GM18868 (cell line): ENCODE measurements around the gene CYP2J2.
"Not testable (repeated sequence)": the region's sequence is repeated elsewhere in the genome, so short reads cannot be mapped to it uniquely, and the experiment has no call there.

Source experiments
- ATAC-seq: cut with Tn5 transposase; IDR thresholded peaks from one replicate; pipeline ENCODE4 v1.9.1; 2021; ENCODE audit warnings: mild to moderate bottlenecking, moderate library complexity; ENCODE audit not compliant: unreplicated experiment

Gene CYP2J2, protein sequence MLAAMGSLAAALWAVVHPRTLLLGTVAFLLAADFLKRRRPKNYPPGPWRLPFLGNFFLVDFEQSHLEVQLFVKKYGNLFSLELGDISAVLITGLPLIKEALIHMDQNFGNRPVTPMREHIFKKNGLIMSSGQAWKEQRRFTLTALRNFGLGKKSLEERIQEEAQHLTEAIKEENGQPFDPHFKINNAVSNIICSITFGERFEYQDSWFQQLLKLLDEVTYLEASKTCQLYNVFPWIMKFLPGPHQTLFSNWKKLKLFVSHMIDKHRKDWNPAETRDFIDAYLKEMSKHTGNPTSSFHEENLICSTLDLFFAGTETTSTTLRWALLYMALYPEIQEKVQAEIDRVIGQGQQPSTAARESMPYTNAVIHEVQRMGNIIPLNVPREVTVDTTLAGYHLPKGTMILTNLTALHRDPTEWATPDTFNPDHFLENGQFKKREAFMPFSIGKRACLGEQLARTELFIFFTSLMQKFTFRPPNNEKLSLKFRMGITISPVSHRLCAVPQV

DNA sequence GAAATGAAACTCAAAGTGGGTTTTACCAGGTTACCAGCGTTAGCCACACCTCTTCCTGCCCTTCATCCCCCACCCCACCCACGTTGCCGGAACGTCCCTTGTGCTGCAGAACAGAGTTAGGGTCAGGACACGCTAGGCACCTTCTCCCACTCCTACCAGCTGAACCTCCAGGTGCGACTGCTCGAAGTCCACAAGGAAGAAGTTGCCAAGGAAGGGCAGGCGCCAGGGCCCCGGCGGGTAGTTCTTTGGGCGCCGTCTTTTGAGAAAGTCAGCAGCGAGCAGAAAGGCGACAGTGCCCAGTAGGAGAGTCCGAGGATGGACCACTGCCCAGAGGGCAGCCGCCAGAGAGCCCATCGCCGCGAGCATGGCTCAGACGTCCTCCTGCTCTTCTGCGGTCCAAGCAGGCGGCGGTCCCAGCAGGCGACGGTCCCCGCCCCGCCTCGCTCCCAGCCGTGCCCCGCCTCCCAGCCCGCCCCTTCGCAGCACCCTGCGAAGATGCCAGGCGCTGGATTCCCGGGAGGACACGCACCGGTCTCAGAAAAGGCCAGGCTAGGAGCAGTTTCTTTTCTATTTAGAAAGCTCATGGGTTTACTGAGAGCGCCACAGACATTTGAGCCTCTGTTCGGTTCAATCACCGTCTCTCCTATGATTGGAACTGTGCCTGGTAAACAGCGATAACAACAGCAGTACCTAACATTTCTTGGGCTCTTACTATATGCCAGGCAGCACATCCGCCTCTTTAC, at the start of gene CYP2J2:
Gene CYP2J2 (minus strand): TSS at position 393 of the 743 bp plus-strand sequence. CDS start 27 bp downstream, at position 366.
- peak; percentile 73 for ATAC-seq

DNA sequence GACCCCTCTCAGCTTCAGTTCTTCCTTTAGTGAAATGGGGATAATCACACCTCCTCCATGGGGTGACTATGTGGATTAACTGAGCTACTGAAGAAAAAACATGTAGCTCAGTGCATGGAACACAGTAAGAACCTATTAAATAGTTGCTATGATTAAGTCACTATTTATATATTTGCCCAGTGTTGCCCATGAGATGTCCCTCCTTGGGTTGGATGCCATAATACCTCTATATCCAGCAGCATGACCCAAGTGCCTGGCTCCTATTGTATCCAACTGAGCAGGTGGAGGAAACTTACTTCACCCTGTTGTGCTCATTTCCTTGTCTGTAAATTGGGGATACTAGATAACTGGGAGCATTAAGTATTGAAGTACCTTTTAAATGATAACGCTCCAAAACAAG, 47.1 kb upstream of the CYP2J2 start:
- no peak for ATAC-seq

DNA sequence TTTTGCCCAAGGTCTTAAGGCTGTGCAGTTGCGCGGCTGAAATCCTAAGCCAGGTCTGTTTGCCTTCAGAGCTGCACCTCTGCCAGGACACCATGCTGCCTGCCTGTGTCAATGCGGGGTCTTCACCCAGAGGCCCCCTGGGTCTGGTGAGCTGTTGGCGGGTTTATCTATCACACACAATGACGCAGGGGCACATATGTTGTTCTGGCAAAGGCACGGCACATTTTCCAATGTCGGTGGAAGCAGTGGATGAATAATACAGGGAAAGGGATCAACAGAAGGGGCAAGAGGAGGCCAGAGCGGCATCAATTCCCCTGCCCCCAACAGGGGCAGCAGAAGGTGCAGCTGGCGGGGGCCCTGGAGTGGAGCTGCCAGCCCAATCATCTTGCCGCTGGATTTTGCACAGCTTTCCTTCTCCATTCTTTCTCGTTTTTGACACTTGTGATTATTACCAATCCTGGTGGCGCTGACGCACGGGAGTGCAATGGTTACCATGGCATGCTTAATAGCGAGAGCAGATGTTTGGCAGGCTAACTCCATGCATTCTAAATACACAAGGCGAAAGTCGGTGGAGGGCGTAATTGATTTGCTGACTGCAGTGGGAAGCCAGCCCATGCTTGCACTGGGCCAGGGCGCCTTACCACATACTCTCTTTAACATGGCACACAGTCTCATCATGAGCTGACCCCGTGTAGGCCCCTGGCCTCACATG, 45.8 kb upstream of the CYP2J2 start:
- ATAC-seq = no peak

- peak; percentile 77 for ATAC-seq
Measured at GRCh38 chr1:59971464-59971911, 44.9 kb upstream of the CYP2J2 start.

DNA sequence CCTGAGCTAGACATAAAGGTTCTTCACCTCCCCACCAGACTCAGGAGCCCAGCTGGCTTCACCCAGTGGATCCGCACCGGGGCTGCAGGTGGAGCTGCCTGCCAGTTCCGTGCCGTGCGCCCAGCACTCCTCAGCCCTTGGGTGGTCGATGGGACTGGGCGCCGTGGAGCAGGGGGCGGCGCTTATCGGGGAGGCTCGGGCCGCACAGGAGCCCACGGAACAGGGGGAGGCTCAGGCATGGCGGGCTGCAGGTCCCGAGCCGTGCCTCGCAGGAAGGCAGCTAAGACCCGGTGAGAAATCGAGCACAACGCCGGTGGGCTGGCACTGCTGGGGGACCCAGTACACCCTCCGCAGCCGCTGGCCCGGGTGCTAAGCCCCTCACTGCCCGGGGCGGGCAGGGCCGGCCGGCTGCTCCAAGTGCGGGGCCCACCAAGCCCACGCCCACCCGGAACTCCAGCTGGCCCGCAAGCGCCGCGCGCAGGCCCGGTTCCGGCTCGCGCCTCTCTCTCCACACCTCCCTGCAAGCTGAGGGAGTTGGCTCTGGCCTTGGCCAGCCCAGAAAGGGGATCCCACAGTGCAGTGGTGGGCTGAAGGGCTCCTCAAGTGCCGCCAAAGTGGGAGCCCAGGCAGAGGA, 43.1 kb upstream of the CYP2J2 start:
- not testable (repeated sequence) for ATAC-seq

- ATAC-seq = not testable (repeated sequence)
Measured at GRCh38 chr1:59968746-59969145, 42.2 kb upstream of the CYP2J2 start.

DNA sequence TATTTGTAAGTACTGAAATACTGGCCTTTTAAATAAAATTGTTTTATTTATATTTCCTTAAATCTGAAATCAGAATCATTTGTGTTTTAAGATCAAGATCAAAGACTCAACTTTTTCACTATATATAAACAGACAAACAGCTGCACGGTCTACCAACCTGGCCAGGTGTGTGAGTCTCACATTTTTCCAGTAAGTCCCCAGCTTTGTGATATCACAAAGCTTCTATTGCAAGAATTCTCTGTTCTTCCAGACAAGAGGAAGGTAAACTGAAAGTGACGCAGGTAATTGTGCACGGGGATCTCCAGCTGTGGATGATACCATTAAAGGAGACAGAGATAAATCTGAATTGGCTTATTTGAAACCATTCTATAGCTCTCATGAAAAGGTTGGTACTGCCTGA, 41.2 kb upstream of the CYP2J2 start:
- no peak for ATAC-seq

- no peak for ATAC-seq
Measured at GRCh38 chr1:59967141-59967697, 40.6 kb upstream of the CYP2J2 start.

DNA sequence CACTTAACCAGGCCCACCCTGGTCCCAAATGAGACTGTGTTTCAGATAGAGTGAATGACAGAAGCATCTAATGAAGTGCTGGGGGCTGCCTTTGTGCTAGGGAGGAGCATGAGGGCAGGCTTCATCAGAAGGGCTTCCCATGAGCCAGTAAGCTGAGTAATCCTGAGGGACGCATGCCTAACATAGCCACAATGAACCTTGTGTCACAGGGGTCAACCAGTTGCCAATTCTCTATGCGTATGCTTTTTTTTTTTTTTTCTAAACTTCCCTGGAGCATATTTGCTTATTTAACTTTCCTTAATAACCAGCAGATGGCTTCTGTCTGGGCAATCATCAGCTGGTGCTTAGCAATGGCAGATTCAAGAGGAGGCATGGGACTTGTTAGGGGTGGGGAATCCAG, 25.5 kb upstream of the CYP2J2 start:
- no peak for ATAC-seq

- no peak for ATAC-seq
Measured at GRCh38 chr1:59949648-59950047, 23.1 kb upstream of the CYP2J2 start.

DNA sequence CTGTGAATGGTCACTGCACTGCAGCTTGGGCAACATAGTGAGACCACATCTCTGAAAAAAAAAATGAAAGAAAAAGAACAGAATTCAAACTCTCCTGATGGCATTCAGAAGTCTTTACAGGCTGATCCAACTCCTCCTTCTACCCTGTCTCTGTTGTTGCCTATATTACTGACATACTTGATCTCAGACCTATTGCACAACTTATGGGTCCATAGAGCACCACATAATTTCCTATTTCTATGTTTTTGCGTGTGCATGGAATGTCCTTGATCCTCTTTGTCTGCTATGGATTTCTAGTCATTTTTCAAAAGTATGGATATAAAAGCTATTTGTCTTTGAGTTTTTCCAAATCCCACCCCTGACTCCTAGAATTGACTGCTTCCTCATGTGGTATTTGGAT, 22.4 kb upstream of the CYP2J2 start:
- ATAC-seq = no peak

DNA sequence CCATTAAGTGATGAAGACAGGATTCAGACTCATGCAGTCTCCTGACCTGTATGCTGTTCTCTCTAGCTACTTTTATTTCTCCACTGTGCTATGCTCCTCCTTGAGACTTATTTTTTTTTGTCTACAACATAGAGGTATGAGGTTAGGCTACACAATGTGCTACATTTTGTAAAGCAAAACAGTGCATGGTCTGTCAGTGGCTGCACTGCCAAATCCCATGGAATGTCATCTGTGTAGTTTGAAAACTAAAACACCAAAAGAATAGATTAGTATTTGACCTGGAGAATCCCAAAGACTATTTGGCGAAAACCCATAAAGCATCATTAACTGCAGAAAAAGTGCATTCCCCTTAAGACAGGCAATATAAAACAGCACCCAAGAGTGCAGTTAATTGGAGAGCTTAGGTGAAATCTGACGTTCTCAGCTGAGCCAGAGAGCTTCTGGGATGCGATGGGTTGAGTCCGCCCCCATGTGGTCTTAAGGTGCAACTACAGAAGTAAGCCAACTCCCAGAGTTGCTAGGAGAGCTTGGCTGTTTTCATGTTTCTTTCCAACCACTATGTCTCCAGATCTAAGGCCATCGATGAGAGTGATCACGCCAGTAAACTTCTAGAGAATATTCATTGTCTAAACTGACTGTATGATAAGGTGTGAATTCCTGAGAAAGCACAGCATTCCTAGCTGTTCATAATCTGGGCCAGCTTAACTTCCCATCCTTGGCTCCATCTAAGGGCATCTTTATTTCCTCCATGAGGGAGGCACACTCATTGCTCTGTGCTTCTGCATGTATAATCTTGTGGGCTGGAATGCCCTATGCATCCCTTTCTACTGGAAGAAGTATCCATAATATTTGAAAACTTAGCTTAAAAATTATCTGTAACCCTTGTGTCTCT, 20.7 kb upstream of the CYP2J2 start:
- peak; percentile 96 for ATAC-seq

DNA sequence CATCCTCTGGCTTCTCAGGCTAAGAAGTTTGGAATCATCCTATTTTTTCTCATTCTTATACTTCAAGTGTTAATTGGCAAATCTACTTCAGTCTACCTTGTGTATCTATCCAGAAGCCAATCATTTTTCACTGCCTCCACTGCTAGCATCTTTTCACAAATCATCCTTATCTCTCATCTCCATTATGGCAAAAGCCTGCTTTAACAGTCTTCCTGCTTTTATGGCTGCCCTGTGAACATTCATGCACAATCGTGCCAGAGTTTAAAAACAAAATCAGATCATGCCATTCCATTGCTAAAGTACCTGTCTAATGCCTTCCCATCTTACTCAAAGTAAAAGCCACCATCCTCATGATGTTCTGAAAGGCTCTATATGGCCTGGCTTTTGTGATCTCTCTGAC, 19.2 kb upstream of the CYP2J2 start:
- ATAC-seq = no peak

- no peak for ATAC-seq
Measured at GRCh38 chr1:59939393-59939792, 12.8 kb upstream of the CYP2J2 start.

- ATAC-seq = no peak
Measured at GRCh38 chr1:59937636-59938210, 11.2 kb upstream of the CYP2J2 start.

GRCh38 chr1:59936358-59936821, 9.8 kb upstream of the CYP2J2 start:
- ATAC-seq = no peak

GRCh38 chr1:59928996-59929395, 2.4 kb upstream of the CYP2J2 start:
- no peak for ATAC-seq

GRCh38 chr1:59927213-59927612, 640 bp upstream of the CYP2J2 start:
- ATAC-seq = no peak

DNA sequence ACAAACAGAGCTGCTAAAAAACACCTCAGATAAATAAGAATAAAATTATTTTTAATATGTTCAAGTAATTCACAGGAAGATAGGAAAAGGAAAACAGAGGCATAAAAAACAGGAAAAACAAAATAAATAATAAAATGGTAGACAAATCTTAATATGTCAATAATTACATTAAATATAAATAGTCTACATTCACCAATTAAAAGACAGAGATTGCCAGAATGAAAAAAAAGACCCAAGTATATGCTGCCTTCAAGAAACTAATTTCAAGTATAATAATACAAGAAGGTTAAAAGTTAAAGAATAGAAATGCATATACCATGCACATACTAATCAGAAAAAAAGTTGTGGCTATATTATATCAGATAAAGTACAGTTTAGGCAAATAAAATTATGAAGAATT, 1.9 kb downstream of the CYP2J2 start:
- ATAC-seq = no peak
